Erythroblast (primary cell): ENCODE measurements around the gene NRXN3.

Source experiments
- GATA1 ChIP-seq: IDR thresholded peaks from 2 replicates; pipeline ENCODE4 v1.6.1; 2011; ENCODE audit warnings: low read depth, mild to moderate bottlenecking, control low read depth, low read length, moderate library complexity
- POLR2A ChIP-seq: IDR thresholded peaks from 2 replicates; pipeline ENCODE4 v1.6.1; 2011; ENCODE audit warnings: mild to moderate bottlenecking, low read length

- no peak for TF ChIP-seq POLR2A
- TF ChIP-seq GATA1, result no peak
Observed at GRCh38 chr14:78278464-78279250, 108.5 kb downstream of the NRXN3 start.
